ENCODE data around the gene TRIM66.
A peak's percentile ranks its signal among the peaks of the same experiment; 100 is the strongest.

The TRIM66 gene

DNA sequence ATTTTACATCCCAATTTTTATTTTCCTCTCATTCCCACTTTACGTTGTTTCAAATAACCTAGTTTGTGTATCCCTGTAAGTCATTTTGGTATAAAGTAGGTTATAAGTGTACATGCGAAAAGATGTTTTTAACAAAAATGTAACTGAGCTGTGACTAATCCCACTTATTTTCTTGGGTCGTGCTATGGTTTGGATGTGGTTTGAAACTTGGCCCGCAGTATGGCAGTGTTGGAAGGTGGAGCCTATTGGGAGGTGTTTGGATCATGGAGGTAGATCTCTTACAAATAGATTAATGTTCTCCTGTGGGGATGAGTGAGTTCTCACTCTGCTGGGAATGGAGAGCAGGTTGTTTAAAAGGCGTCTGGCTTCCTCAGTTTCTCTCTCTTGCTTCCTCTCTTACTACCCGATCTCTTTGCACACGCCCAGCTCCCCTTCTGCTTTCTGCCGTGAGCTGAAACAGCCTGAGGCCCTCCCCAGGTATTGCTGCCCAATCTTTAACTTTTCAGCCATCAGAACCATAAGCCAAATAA is 7.3 kb upstream of the TRIM66 start:
- H3K36me3 ChIP-seq (ENCODE audit: low read depth) = peaks cover 71% of the 10 kb centered on the region
- no peaks in the 10 kb centered on the region for H3K9me3 ChIP-seq (ENCODE audit: severe bottlenecking)
- H3K4me3 ChIP-seq (ENCODE audit: severe bottlenecking) = peak overlapping the region; percentile 42
- H3K27ac ChIP-seq (ENCODE audit: poor library complexity, severe bottlenecking) = peak overlapping the region; percentile 85
- no peak for ATAC-seq (ENCODE audit: low read depth)
- H3K27me3 ChIP-seq (ENCODE audit: insufficient read depth, poor library complexity, severe bottlenecking) = no peaks in the 10 kb centered on the region
- DNase-seq (ENCODE audit: low spot score) = no peak
- TF ChIP-seq, protein P1, sequence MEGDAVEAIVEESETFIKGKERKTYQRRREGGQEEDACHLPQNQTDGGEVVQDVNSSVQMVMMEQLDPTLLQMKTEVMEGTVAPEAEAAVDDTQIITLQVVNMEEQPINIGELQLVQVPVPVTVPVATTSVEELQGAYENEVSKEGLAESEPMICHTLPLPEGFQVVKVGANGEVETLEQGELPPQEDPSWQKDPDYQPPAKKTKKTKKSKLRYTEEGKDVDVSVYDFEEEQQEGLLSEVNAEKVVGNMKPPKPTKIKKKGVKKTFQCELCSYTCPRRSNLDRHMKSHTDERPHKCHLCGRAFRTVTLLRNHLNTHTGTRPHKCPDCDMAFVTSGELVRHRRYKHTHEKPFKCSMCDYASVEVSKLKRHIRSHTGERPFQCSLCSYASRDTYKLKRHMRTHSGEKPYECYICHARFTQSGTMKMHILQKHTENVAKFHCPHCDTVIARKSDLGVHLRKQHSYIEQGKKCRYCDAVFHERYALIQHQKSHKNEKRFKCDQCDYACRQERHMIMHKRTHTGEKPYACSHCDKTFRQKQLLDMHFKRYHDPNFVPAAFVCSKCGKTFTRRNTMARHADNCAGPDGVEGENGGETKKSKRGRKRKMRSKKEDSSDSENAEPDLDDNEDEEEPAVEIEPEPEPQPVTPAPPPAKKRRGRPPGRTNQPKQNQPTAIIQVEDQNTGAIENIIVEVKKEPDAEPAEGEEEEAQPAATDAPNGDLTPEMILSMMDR (IDR thresholded peaks at IDR 0.05; ENCODE audit: poor library complexity, severe bottlenecking) = no peak
- peaks cover 33% of the 10 kb centered on the region for H3K4me1 ChIP-seq (ENCODE audit: insufficient read depth, poor library complexity, severe bottlenecking)

DNA sequence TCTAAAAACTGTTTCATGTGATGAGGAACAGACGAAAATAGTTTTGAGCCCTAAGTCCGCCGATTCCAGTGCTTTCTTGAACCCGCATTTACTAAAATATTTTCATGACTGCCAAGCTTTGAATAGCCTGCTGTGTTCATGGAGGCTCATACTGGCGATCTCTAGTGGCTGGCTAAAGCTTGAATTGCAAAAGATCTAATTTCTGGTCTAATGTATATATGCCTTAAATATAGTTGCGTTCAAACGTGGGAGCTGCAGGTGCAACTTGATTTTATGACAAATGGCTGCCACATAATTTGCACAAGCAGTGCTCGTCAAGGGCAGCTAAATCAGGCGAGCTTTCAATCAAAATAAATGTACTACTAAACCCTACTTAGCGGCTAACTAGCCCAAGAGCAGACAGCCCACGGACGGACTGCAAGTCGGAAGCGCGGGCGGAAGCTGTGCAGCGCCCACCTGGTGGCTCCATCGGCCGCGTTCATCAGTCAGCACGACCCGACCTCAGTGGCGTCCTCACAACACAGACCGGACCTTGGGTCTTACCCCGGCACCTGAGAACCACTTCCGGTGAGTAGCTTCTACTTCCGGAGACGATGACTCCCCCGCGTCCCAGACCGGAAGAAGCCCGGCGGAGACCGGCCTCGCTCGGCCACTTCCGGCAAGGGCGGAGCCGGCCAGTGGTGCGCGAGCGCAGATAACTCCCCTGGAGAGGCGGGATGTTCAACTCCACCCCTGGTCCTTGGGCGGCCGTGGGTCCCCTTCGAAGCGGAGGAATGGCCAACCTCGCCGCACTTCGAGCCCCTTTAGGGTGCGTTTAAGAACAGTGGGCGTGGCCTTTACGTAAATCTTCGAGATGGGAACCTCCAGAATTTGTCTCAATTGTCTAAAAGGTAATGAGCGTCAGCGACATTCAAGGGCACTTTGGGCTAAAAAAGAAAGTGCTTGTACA is 6.2 kb upstream of the TRIM66 start:
- H3K4me1 ChIP-seq (ENCODE audit: insufficient read depth, poor library complexity, severe bottlenecking) = peaks cover 37% of the 10 kb centered on the region

DNA sequence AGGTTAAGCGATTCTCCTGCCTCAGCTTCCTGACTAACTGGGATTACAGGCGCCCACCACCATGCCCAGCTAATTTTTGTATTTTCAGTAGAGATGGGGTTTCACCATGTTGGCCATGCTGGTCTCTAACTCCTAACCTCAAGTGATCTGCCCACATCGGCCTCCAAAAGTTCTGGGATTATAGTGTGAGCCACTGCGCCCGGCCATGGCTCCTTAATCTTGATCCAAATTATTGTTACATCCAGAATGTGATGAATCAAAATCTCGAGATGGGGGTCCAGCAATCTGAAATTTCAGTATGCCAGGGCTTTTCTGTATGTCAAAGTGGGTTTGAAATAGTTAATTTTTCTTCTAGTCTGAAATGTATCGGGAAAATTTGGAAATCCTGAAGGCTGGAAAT is 3.9 kb upstream of the TRIM66 start:
- Histone ChIP-seq H3K4me1 (ENCODE audit: insufficient read depth, poor library complexity, severe bottlenecking) (peaks cover 37% of the 10 kb centered on the region), H3K4me3 (ENCODE audit: severe bottlenecking) (no peak overlapping the region), H3K27ac (ENCODE audit: poor library complexity, severe bottlenecking) (peak overlapping the region; percentile 85), H3K27me3 (ENCODE audit: insufficient read depth, poor library complexity, severe bottlenecking) (no peaks in the 10 kb centered on the region), H3K36me3 (ENCODE audit: low read depth) (peaks cover 57% of the 10 kb centered on the region), H3K9me3 (ENCODE audit: severe bottlenecking) (no peaks in the 10 kb centered on the region)
- no peak for ATAC-seq (ENCODE audit: low read depth)
- TF ChIP-seq, protein P1 (IDR thresholded peaks at IDR 0.05; ENCODE audit: poor library complexity, severe bottlenecking) = no peak
- DNase-seq (ENCODE audit: low spot score) = no peak

More for the DNA sequence above, 6.2 kb upstream of the TRIM66 start:
- peak; percentile 87 for ATAC-seq (ENCODE audit: low read depth)
- TF ChIP-seq, protein P1 (IDR thresholded peaks at IDR 0.05; ENCODE audit: poor library complexity, severe bottlenecking) = peak; percentile 40
- DNase-seq (ENCODE audit: low spot score) = peak; percentile 96
- no peaks in the 10 kb centered on the region for H3K9me3 ChIP-seq (ENCODE audit: severe bottlenecking)
- peaks cover 71% of the 10 kb centered on the region for H3K36me3 ChIP-seq (ENCODE audit: low read depth)
- H3K27ac ChIP-seq (ENCODE audit: poor library complexity, severe bottlenecking) = peak overlapping the region; percentile 85
- H3K4me3 ChIP-seq (ENCODE audit: severe bottlenecking) = peak overlapping the region; percentile 42
- no peaks in the 10 kb centered on the region for H3K27me3 ChIP-seq (ENCODE audit: insufficient read depth, poor library complexity, severe bottlenecking)

DNA sequence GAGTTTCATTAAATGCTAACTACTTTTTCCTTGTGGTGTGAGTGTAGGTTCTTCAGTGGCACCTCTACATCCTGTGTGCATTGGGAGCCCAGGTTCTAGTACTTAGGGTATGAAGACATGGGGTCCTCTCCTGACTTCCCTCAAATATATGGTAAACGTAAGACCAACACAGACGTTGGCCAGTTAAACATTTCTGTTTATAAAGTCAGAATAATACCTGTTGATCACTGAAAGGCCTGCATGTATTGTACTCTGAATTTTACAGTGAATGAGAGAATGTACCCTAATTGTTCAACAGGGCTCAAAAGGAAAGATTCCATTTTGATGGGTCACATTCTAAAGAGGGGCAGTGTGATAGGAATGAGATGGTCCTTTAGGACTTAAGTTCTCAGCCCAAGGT is 3.4 kb upstream of the TRIM66 start:
- H3K27ac ChIP-seq (ENCODE audit: poor library complexity, severe bottlenecking) = peak overlapping the region; percentile 85
- DNase-seq (ENCODE audit: low spot score) (no peak), ATAC-seq (ENCODE audit: low read depth) (no peak)
- peaks cover 52% of the 10 kb centered on the region for H3K36me3 ChIP-seq (ENCODE audit: low read depth)
- no peaks in the 10 kb centered on the region for H3K9me3 ChIP-seq (ENCODE audit: severe bottlenecking)
- H3K27me3 ChIP-seq (ENCODE audit: insufficient read depth, poor library complexity, severe bottlenecking) = no peaks in the 10 kb centered on the region
- peaks cover 37% of the 10 kb centered on the region for H3K4me1 ChIP-seq (ENCODE audit: insufficient read depth, poor library complexity, severe bottlenecking)
- H3K4me3 ChIP-seq (ENCODE audit: severe bottlenecking) = no peak overlapping the region
- TF ChIP-seq, protein P1 (IDR thresholded peaks at IDR 0.05; ENCODE audit: poor library complexity, severe bottlenecking) = no peak

Measured in RWPE2 (cell line).